Measurements from ENCODE around the gene COG5. TPM values are rescaled to one million over a fixed set of nuclear protein-coding genes. Genes with fewer than 3 reads are reported as not detected.

COG5 gene
- total and polyA plus RNA-seq, 2 of the 8 experiments (the other 6 are each of a cell fraction or from before 2014, with no cell fraction given): 10.5 to 28.1 TPM

DNA sequence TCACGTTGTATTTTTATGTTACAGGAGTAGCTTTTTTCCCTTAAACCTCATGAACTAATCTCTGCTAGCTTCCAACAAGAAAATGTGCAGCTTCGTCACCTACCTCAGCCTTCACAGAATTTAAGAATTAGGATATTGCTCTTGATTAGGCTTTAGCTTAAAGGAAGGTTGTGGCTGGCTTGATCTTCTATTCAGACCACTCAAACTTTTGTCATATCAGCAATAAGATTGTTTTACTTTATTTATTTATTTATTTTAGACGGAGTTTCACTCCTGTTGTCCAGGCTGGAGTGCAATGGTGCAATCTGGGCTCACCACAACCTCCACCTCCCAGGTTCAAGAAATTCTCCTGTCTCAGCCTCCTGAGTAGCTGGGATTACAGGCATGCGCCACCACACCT, 219.4 kb downstream of the COG5 start:
- H3K18ac ChIP-seq (ENCODE audit: extremely low read depth, low read length): no peak overlapping the region
- no peaks in the 10 kb centered on the region for H3K79me1 ChIP-seq (ENCODE audit: low read depth, low read length)
- H3K79me2 ChIP-seq (ENCODE audit: control insufficient read depth in 1 of 2, insufficient read depth in 2 of 2, low read length in 2 of 2): no peaks in the 10 kb centered on the region
- no peak overlapping the region for H2BK12ac ChIP-seq (ENCODE audit: low read depth, low read length)
- no peak overlapping the region for H4K8ac ChIP-seq (ENCODE audit: extremely low read depth, insufficient read depth, low read length)
- no peaks in the 10 kb centered on the region for H3K27me3 ChIP-seq (replicated peaks in 1 of 4; ENCODE audit: control insufficient read depth in 3 of 4, extremely low read depth in 1 of 4, insufficient read depth in 3 of 4, low read length in 3 of 4)
- no peak overlapping the region for H4K91ac ChIP-seq (replicated peaks; ENCODE audit: insufficient read length, low read length)
- no peak for DNase-seq (ENCODE audit: low read depth in 1 of 2, low spot score in 2 of 2)
- no peaks in the 10 kb centered on the region; a peak in 1 of 4 replicates for H3K9me3 ChIP-seq (ENCODE audit: insufficient read depth in 2 of 2, low read depth in 1 of 2, low read length in 1 of 2)
- H3K4me2 ChIP-seq (ENCODE audit: insufficient read depth in 1 of 2, low read depth in 2 of 2, low read length in 2 of 2): no peak overlapping the region
- H3K4me1 ChIP-seq (replicated peaks in 1 of 4; ENCODE audit: control insufficient read depth in 3 of 4, insufficient read depth in 4 of 4, low read length in 3 of 4): no peaks in the 10 kb centered on the region
- CTCF ChIA-PET (ENCODE audit: partially characterized antibody): interaction anchor here (0.8 to 0.9 kb wide), 3 partner anchors 16 to 517 kb away, joined by 3 to 4 read pairs (median 3); no protein-coding TSS in a partner anchor
- H2BK5ac ChIP-seq (ENCODE audit: low read depth, low read length): no peak overlapping the region
- no peak overlapping the region for H3K23ac ChIP-seq (ENCODE audit: insufficient read length)
- H2BK20ac ChIP-seq (ENCODE audit: low read length): no peak overlapping the region
- no peaks in the 10 kb centered on the region for H3K23me2 ChIP-seq (ENCODE audit: low read depth, low read length)
- no peak overlapping the region for H2BK120ac ChIP-seq (replicated peaks; ENCODE audit: low read depth, low read length)
- no peak overlapping the region for H3K27ac ChIP-seq (ENCODE audit: low read depth, low read length)
- no peak overlapping the region for H3K56ac ChIP-seq (replicated peaks; ENCODE audit: insufficient read length, low read depth, low read length)
- no peak for FAIRE-seq
- no peak overlapping the region for H3K9ac ChIP-seq (replicated peaks in 1 of 4; ENCODE audit: extremely low read depth in 1 of 4, low read depth in 3 of 4, low read length in 3 of 4)
- no peak overlapping the region for H4K5ac ChIP-seq (ENCODE audit: insufficient read length, low read depth, low read length)
- H3K14ac ChIP-seq (ENCODE audit: insufficient read length): no peak overlapping the region
- no peak overlapping the region for H2AK5ac ChIP-seq (ENCODE audit: low read depth, low read length)
- no peaks in the 10 kb centered on the region; a peak in 1 of 8 replicates for H3K36me3 ChIP-seq (ENCODE audit: control insufficient read depth in 2 of 4, insufficient read depth in 4 of 4, low read length in 3 of 4)
- 91% methylated on average over 4 of the region's 4 CpGs; no CpG with 5 or more reads in 1 of the 2 experiments for WGBS, 2 experiments (ENCODE audit: extremely low coverage in 1 of 2, insufficient coverage in 1 of 2, insufficient read length in 1 of 2, insufficient replicate concordance in 2 of 2, low coverage in 1 of 2, low lambda C conversion rate in 2 of 2, missing lambda C conversion rate in 1 of 2)
- H2BK15ac ChIP-seq (ENCODE audit: low read length): no peak overlapping the region
- POLR2A ChIA-PET (ENCODE audit: partially characterized antibody): no interaction called here
- H3K4me3 ChIP-seq (ENCODE audit: extremely low read depth in 1 of 4, insufficient read depth in 2 of 4, low read depth in 3 of 4, low read length in 4 of 4): no peak overlapping the region
- H4K20me1 ChIP-seq (replicated peaks in 1 of 2; ENCODE audit: control insufficient read depth in 1 of 2, insufficient read depth in 2 of 2, low read length in 2 of 2): no peaks in the 10 kb centered on the region
- H2AFZ ChIP-seq (ENCODE audit: low read length): no peak overlapping the region
- no peak overlapping the region for H3K4ac ChIP-seq (replicated peaks; ENCODE audit: insufficient read length, low read depth, low read length)
- TF ChIP-seq EGR1 (IDR thresholded peaks at IDR 0.05; ENCODE audit: borderline replicate concordance, low read depth, low read length): no peak
- no peak for TF ChIP-seq YY1 (IDR thresholded peaks at IDR 0.05; ENCODE audit: low read depth, low read length)
- no peak for TF ChIP-seq RFX5 (IDR thresholded peaks at IDR 0.05; ENCODE audit: borderline replicate concordance, low read depth, low read length)
- no peak for TF ChIP-seq RBBP5 (IDR thresholded peaks at IDR 0.05; ENCODE audit: borderline replicate concordance, low read depth, low read length)
- TF ChIP-seq NANOG (IDR thresholded peaks at IDR 0.05; ENCODE audit: insufficient read depth, low read depth, low read length, poor library complexity, severe bottlenecking): no peak
- TF ChIP-seq, protein P1, sequence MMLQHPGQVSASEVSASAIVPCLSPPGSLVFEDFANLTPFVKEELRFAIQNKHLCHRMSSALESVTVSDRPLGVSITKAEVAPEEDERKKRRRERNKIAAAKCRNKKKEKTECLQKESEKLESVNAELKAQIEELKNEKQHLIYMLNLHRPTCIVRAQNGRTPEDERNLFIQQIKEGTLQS (IDR thresholded peaks at IDR 0.05; ENCODE audit: insufficient read depth, low read depth, low read length): no peak
- no peak for TF ChIP-seq SP4 (IDR thresholded peaks at IDR 0.05; ENCODE audit: low read length)
- TF ChIP-seq SUZ12 (IDR thresholded peaks at IDR 0.05; ENCODE audit: low read length): no peak
- TF ChIP-seq, protein P2, sequence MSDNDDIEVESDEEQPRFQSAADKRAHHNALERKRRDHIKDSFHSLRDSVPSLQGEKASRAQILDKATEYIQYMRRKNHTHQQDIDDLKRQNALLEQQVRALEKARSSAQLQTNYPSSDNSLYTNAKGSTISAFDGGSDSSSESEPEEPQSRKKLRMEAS (IDR thresholded peaks at IDR 0.05): no peak
- no peak for TF ChIP-seq POLR2AphosphoS5 (IDR thresholded peaks at IDR 0.05; ENCODE audit: low read depth, low read length)
- TF ChIP-seq JUN (IDR thresholded peaks at IDR 0.05; ENCODE audit: low read depth, low read length): no peak
- TF ChIP-seq, protein P3, sequence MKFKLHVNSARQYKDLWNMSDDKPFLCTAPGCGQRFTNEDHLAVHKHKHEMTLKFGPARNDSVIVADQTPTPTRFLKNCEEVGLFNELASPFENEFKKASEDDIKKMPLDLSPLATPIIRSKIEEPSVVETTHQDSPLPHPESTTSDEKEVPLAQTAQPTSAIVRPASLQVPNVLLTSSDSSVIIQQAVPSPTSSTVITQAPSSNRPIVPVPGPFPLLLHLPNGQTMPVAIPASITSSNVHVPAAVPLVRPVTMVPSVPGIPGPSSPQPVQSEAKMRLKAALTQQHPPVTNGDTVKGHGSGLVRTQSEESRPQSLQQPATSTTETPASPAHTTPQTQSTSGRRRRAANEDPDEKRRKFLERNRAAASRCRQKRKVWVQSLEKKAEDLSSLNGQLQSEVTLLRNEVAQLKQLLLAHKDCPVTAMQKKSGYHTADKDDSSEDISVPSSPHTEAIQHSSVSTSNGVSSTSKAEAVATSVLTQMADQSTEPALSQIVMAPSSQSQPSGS (IDR thresholded peaks at IDR 0.05; ENCODE audit: low read length): no peak
- TF ChIP-seq JUND (IDR thresholded peaks at IDR 0.05; ENCODE audit: low read length): no peak
